Activated T-cell treated with anti-CD3 and anti-CD28 coated beads for 24 hours (primary cell): Measurements from ENCODE around the gene TCERG1L.
"Not testable (repeated sequence)": the region's sequence is repeated elsewhere in the genome, so short reads cannot be mapped to it uniquely, and the experiment has no call there.

Source experiments
- DNase-seq: peaks from one replicate; pipeline ENCODE4 v3.0.0-alpha.2; 2020; ENCODE audit warnings: low read depth

Gene TCERG1L

GRCh38 chr10:131162866-131163843, 148.4 kb downstream of the TCERG1L start:
- no peak for DNase-seq

GRCh38 chr10:131162211-131162610, 149.3 kb downstream of the TCERG1L start:
- DNase-seq = no peak

GRCh38 chr10:131161087-131161486, 150.4 kb downstream of the TCERG1L start:
- no peak for DNase-seq

GRCh38 chr10:131160219-131160875, 151.2 kb downstream of the TCERG1L start:
- no peak for DNase-seq

DNA sequence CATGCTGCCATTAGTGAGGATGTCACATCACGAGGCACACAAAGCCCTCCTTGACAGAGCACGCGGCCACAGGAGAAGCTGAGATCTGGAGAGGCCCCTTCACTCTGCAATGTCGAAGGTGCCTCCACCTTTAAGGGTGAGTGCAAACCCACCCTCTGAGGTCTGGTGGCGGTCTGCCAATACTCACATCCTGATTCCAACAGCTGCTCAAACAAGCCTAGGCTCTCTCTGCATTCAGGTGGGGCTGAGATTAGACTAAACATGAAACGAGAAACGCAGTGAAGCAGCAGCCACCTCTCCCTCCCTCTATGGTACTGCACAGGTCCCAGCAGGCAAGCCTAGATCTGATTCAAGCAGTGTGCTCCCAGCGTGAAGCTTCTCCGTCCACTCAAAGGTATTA, 151.8 kb downstream of the TCERG1L start:
- no peak for DNase-seq

- no peak for DNase-seq
Observed at GRCh38 chr10:131158695-131159094, 152.8 kb downstream of the TCERG1L start.

GRCh38 chr10:131157899-131158298, 153.6 kb downstream of the TCERG1L start:
- no peak for DNase-seq

DNA sequence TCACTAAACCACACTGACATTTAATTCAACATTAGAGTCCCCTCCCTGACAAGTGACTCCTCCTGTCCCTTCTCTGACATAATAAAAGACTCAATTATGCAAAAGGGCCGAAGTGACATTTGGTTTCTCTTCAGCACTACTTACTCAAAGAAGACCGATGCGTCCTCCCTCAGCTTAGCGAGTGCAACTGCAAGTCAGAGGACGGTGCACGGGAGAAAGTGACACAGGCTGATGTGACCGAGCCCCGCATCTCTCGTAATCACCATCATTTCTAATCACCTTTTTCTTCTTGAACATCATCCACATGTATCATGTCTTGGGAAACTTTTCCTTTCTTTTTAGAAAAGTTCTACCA, 155.7 kb downstream of the TCERG1L start:
- DNase-seq = no peak

DNA sequence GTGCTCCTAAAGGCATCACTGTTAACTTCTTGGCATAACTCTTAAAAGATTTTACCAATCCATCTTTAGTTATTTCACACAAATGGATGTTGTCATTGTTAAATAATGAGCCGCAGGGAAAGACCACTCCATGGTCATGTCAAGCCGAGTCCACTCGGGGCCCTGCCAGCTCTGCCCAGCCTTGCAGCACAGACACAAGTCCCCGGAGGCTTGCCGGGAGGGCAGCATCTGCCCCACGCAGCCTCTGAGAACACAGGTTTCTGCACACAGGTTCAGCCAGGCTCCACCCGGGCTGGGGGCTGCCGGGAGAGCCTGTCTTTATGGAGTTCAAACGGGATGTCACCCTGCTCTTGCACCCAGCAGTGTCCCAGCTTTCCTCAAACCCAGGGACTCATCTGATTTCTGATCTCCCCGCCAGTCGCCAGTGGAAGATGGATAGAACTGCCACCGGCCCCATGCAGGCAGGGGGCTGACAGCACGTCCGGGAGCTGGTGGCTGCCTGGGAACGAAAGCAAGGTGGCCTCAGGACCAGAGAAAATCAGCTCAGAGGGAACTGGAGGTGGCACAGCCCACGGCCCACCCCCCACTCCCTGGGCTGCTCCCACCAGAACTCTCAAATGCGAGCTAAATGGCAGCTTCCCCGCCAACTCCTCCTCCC, 156.2 kb downstream of the TCERG1L start:
- no peak for DNase-seq

DNA sequence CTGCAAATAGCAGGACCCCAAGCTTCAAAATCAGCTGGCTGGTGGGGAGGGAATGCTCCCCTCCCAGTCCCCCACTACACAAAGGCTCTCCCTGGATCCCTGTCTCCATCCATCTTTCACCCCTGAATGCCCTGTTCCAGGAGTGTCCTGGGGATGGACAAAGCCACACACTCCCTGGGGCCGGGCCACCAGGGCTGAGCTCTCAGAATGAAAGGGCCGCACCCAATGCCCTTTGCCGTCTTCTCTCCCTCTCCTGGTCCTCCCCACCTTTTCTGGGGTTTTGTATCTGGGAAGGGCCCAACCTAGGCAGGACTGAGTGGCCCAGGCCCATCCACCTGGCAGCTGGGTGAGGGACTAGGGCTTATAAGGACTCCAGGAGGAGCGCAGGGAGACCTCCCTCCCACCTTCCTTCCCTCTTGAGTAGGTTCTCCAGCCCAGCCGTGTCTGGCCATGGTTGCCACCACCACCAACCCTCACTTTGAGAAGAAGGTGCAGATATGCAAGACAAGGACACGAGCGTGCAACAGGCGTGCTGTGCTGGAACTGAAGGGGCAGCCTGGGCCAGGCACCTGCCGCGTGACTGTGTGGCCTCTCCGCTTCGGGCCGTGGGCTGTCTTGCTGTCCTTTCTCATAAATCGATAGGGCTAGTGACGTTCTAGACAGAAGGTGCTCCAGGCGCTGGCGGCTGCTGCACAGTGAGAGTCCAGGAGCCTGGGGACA, 157.1 kb downstream of the TCERG1L start:
- no peak for DNase-seq

DNA sequence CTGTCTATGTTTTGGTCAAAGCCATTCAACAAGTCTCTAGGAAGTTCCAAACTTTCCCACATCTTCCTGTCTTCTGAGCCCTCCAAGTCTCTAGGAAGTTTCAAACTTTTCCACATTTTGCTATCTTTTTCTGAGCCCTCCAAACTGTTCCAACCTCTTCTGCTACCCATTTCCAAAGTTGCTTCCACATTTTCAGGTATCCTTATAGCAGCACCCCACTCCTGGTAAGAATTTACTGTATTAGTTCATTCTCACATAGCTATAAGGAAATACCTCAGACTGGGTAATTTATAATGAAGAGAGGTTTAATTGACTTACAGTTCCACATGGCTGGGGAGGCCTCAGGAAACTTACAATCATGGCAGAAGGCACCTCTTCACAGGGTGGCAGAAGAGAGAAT, 159.1 kb downstream of the TCERG1L start:
- not testable (repeated sequence) for DNase-seq

DNA sequence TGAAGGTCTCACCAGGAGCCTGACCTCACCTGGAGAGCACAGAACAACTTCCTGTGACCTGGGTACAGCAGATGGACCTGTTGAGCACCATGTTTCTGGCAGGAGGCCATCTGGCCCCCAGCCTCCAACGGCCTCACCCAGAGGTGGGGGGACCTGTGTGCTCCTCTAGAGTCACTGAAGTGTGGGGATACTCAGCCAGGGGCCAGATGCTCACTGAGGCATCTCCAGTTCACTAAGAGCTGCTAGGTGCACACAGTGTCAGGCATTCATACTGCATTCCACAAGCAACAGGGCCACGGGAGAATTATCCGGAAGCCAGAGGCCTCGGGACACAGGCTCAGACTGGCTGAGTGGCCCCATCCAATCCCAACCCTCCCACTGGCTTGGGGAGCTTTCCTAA, 161.4 kb downstream of the TCERG1L start:
- DNase-seq = no peak

GRCh38 chr10:131149586-131149985, 161.9 kb downstream of the TCERG1L start:
- no peak for DNase-seq

DNA sequence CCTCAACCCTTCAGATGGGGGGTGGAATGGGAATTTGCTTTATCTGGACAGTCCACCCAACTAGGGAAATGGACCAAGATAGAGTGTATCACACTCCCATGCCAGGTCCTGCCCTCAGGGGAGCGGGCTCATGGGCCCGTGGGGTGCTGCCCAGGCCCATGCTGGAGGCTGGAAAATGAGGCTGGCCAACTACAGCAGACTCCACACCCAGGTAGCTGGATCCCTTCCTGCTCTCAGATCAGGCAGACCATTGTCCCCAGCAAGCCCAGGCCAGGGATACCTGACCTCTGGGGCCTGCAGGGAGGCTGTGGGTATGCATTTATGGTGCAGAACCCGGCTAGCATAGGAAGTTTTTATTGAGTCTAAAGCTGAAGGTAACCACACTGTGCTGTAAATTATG, 162.4 kb downstream of the TCERG1L start:
- no peak for DNase-seq

DNA sequence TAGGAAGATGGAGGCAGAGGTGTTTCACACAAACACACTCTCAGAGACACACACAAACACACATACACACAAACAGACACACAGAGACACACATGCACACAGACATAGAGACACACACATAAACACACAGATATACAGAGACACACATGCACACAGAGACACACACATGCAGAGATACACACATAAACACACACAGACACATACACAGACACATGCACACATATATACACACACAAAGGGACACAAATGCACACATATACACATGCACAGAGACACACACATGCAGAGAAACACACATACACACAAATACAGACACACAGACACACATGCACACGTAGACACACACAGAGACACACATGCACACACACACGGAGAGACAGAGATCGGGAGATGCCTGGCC, 163.3 kb downstream of the TCERG1L start:
- DNase-seq = no peak

DNA sequence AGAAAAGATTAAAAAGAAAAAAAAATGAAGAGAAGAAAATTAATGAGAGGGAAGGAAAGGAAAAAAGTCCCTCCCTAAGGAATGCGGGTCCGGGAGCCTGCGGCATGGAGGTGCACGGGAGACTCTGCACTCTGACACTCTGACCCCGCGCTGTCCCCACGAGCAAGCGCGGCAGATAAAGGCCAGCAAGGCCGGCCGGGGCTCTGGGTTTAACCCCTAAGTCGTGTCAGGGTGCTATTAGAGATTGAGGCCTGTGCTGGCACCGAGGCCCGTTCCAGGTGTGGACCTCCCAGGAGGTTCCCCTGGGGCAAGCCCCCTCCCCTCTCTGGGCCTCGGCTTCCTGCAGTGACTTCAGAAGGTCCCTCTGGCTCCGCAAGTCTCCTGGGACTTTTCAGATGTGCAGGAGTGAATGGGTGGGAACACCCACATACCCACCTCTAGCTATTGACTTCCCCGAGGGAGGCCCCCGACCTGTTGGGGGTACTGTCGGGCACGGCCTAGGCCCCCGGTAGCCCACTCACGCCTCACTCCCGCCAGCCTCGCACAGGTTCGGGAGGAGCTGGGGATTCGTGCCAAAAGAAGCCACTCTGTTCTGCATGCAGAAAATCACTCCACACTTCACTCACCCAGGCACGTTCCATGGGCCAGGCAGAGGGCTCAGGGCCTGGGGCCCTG, 164.1 kb downstream of the TCERG1L start:
- no peak for DNase-seq

GRCh38 chr10:131146790-131147189, 164.7 kb downstream of the TCERG1L start:
- no peak for DNase-seq

GRCh38 chr10:131145756-131146155, 165.8 kb downstream of the TCERG1L start:
- no peak for DNase-seq

- no peak for DNase-seq
Observed at GRCh38 chr10:131144711-131145375, 166.7 kb downstream of the TCERG1L start.

GRCh38 chr10:131144196-131144595, 167.3 kb downstream of the TCERG1L start:
- no peak for DNase-seq
